Measurements from ENCODE around the gene LDLRAD4. TPM values are rescaled to one million over a fixed set of nuclear protein-coding genes. Genes with fewer than 3 reads are reported as not detected.
A peak's percentile ranks its signal among the peaks of the same experiment; 100 is the strongest.

LDLRAD4 gene
- total RNA-seq, 1 experiment from 2014 or later = not detected

- DNase-seq (ENCODE audit: low read depth) = peak; percentile 8
These were observed 393.1 kb downstream of the LDLRAD4 start for GRCh38 chr18:13611601-13612195.

GRCh38 chr18:13612196-13612997, 393.8 kb downstream of the LDLRAD4 start:
- DNase-seq (ENCODE audit: low read depth) = no peak

- DNase-seq (ENCODE audit: low read depth) = no peak
These were observed 394.5 kb downstream of the LDLRAD4 start for GRCh38 chr18:13613099-13613498.

- no peak for DNase-seq (ENCODE audit: low read depth)
These were observed 395.3 kb downstream of the LDLRAD4 start for GRCh38 chr18:13613591-13614501.

GRCh38 chr18:13614641-13615288, 396.2 kb downstream of the LDLRAD4 start:
- no peak for DNase-seq (ENCODE audit: low read depth)

DNA sequence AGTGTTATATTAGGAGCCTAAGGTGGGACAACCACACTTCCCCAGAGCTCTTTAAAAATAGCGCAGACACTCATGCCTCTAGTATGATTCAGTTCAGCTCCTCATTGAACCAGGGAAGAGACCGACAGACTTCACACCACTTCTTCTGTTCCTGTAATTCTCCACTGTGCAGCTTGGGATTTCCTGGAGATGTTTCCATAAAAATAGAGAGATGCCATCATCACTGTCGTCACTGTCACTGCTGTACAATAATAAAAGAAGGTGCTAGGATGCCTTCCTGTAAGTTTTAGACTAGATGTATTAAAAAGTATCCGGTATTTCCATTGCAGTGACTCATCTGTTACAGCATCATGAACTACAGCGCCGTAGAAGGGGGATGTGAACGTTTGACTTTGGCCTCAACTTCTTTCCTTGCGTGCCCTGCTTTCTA, 396.9 kb downstream of the LDLRAD4 start:
- no peak for DNase-seq (ENCODE audit: low read depth)

- no peak for DNase-seq (ENCODE audit: low read depth)
These were observed 397.5 kb downstream of the LDLRAD4 start for GRCh38 chr18:13616041-13616440.

DNA sequence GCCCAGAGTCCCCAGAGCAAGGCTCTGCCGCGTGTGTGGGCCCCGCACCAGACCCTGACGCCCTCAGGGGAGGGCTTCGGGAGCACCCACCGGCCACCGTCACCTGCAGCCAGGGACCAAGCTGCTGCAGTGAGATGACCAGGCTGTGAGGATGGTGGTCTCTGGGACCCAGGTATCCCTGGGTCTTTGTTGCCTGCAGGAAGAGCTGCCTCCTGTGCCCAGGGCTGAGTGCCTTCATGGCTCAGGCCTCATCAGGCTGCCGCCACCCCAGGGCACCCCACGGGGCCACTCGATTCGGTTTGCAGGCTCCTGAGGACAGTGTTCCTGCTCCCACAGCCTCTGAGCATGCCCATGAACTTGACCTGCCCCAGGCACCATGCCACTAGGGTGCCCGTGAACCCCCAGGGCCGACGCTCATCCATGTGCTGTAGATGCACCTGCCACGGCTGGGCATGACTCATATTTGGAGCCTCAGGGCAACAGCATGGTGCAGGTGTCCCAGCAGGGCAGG, 398.0 kb downstream of the LDLRAD4 start:
- DNase-seq (ENCODE audit: low read depth) = no peak

DNA sequence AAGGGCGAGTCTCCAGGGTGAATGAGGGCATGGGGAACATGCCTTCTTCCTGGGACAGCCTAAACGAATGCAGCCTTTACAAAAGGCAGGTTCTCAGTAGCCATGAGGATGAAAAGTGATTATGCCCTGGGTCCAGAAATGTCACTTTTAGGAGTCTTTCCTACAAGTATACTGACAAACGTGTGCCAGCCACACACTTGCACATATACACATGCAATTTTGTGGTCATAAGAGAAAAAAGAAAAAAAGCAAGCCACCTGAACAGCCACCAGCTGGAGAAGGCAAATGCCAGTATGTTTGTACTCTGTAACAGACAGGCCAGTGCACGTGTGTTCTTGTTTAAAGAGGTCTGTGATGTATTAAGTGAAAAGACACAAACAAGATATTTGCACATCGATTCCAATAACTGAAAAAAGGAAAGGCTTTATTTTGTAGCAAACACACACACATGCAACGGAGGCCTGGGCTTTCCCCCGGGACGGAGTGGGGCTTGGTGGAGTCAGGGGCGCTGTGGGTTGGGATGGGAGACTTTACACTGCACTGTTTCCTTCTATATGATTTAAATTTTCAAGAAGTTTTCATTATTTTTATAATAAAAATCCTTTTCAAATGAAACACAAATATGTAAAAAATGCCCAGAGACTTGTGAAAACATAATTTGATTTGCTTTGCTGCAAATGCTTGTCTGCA, 399.4 kb downstream of the LDLRAD4 start:
- DNase-seq (ENCODE audit: low read depth) = no peak

GRCh38 chr18:13618760-13619438, 400.3 kb downstream of the LDLRAD4 start:
- DNase-seq (ENCODE audit: low read depth) = no peak

GRCh38 chr18:13619505-13620205, 401.1 kb downstream of the LDLRAD4 start:
- no peak for DNase-seq (ENCODE audit: low read depth)

- DNase-seq (ENCODE audit: low read depth) = no peak
These were observed 401.7 kb downstream of the LDLRAD4 start for GRCh38 chr18:13620206-13620672.

- DNase-seq (ENCODE audit: low read depth) = no peak
These were observed 402.4 kb downstream of the LDLRAD4 start for GRCh38 chr18:13620818-13621445.

DNA sequence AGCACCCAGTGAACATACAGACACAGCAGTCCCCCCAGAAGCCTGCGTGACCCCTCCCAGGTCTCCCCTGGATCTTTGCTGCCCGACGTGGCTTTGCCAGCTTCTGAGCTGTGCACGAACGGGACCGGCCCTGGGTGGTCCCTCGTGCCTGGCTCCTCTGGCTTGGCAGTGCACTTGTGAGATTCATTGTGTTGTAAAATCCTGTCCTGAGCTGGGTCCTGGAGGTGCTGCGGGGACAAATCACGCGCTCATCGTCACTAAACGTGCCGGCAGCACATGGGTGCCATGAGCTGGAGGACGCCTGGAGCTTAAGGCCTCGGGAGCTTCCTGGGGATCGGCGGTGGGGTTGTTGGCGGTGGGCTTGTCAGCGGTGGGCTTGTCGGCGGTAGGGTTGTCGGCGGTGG, 402.9 kb downstream of the LDLRAD4 start:
- no peak for DNase-seq (ENCODE audit: low read depth)

DNA sequence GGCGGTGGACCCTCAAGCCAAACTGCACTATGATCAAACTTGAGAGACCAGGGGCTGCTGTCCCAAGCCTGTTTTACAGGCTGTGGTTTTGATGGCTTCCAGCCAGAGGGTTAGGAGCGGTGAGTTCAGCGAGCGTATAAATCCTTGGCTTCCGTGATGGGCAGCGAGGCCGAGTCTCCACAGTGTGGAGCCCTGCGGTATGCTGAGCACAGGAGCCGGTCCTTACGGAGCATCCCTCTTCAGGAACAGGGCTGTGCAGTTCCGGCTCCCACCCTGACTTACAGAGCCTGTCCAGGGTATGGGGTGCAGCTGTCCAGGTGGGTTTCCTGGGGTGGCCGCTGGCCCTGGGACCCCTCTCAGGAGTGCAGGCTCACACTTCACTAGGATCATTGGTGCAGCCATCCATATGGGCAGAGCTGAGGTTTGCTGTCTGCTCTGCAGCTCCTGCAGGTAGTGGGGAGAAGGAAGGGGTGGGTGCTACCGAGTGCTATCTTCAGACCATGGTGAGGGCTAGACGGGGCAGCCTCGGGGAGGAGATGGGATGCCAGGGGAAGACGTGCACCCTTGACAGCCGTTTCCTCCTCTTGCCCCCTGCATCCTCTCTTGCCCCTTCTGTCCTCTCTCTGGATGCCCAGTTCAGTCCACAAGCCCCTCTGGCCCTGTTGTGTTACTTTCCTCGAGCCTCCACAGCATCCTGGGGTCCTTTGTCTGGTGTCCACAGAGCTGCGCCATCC, 403.5 kb downstream of the LDLRAD4 start:
- no peak for DNase-seq (ENCODE audit: low read depth)

GRCh38 chr18:13622751-13623150, 404.2 kb downstream of the LDLRAD4 start:
- no peak for DNase-seq (ENCODE audit: low read depth)

DNA sequence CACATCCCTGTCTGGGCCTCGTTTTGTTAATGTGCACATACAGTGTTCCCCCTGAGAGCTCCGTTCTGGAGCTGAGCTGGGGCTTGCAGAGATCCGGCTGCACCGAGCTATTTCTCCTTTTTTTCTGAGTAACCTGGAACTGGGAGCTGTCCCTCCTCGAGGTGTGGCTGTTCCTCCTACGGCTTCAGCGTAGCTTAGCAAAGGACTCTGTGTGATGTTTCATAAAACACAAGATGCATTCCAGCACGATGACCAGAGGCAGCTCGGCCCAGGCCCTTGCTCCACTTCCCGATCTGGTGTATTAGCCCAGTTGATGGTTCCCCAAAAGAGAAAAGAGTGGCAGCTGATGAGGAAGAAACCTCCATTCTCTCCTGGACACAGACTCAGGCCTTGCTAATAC, 404.8 kb downstream of the LDLRAD4 start:
- no peak for DNase-seq (ENCODE audit: low read depth)

- DNase-seq (ENCODE audit: low read depth) = no peak
These were observed 405.3 kb downstream of the LDLRAD4 start for GRCh38 chr18:13623871-13624270.
